ENCODE measurements around the gene WWC2.

GRCh38 chr4:183170894-183171293 lies 71.8 kb downstream of the WWC2 start:
- TF ChIP-seq, protein P1, sequence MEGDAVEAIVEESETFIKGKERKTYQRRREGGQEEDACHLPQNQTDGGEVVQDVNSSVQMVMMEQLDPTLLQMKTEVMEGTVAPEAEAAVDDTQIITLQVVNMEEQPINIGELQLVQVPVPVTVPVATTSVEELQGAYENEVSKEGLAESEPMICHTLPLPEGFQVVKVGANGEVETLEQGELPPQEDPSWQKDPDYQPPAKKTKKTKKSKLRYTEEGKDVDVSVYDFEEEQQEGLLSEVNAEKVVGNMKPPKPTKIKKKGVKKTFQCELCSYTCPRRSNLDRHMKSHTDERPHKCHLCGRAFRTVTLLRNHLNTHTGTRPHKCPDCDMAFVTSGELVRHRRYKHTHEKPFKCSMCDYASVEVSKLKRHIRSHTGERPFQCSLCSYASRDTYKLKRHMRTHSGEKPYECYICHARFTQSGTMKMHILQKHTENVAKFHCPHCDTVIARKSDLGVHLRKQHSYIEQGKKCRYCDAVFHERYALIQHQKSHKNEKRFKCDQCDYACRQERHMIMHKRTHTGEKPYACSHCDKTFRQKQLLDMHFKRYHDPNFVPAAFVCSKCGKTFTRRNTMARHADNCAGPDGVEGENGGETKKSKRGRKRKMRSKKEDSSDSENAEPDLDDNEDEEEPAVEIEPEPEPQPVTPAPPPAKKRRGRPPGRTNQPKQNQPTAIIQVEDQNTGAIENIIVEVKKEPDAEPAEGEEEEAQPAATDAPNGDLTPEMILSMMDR (conservative IDR thresholded peaks at IDR 0.05; ENCODE audit: low read length): no peak
- no peak for TF ChIP-seq EZH2phosphoT487 (IDR thresholded peaks at IDR 0.05; ENCODE audit: borderline replicate concordance, low read depth, low read length)
